ENCODE results near the gene IMP4. TPM values are rescaled to one million over a fixed set of nuclear protein-coding genes. Genes with fewer than 3 reads are reported as not detected.

The IMP4 gene
- total and polyA plus RNA-seq, 2 of the 13 experiments (the other 11 are each of a cell fraction or from before 2014, with no cell fraction given) = 142 to 158 TPM

DNA sequence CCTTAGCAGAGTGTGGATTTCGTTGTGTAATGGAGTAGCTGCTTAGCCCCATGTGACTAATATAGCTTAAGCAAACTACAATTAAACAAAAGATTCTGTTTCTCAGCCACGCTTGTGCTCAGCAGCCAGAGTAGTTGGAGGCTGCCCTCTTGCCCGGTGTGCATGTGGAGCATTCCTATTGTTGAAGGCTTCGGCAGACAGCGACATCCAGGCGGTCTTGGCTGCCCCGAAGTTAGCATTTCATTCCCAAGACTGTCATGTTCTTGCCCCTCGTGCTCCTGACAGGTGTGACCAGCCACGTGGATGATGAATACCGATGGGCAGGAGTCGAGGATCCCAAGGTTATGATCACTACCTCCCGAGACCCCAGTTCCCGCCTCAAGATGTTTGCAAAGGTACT is 2.4 kb downstream of the IMP4 start:
- peaks cover 23% of the 10 kb centered on the region for H3K4me1 ChIP-seq (ENCODE audit: insufficient read depth, low read length)
- no peak overlapping the region for H3K4me2 ChIP-seq (ENCODE audit: low read depth, low read length)
- no peak overlapping the region for H3K4me3 ChIP-seq (replicated peaks in 1 of 3; ENCODE audit: insufficient read depth in 1 of 3, low read depth in 2 of 3, low read length in 3 of 3)
- peaks cover 31 to 45% of the 10 kb centered on the region in 2 experiments for H3K36me3 ChIP-seq (replicated peaks in 1 of 2; ENCODE audit: control insufficient read depth in 1 of 2, insufficient read depth in 2 of 2, low read length in 2 of 2)
- TF ChIP-seq, protein P1, sequence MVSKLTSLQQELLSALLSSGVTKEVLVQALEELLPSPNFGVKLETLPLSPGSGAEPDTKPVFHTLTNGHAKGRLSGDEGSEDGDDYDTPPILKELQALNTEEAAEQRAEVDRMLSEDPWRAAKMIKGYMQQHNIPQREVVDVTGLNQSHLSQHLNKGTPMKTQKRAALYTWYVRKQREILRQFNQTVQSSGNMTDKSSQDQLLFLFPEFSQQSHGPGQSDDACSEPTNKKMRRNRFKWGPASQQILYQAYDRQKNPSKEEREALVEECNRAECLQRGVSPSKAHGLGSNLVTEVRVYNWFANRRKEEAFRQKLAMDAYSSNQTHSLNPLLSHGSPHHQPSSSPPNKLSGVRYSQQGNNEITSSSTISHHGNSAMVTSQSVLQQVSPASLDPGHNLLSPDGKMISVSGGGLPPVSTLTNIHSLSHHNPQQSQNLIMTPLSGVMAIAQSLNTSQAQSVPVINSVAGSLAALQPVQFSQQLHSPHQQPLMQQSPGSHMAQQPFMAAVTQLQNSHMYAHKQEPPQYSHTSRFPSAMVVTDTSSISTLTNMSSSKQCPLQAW (CRISPR knock-in tag; IDR thresholded peaks at IDR 0.05) = no peak
- TF ChIP-seq, protein P2, sequence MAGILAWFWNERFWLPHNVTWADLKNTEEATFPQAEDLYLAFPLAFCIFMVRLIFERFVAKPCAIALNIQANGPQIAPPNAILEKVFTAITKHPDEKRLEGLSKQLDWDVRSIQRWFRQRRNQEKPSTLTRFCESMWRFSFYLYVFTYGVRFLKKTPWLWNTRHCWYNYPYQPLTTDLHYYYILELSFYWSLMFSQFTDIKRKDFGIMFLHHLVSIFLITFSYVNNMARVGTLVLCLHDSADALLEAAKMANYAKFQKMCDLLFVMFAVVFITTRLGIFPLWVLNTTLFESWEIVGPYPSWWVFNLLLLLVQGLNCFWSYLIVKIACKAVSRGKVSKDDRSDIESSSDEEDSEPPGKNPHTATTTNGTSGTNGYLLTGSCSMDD (CRISPR knock-in tag; IDR thresholded peaks at IDR 0.05) = no peak
- TF ChIP-seq KDM6A (CRISPR knock-in tag; IDR thresholded peaks at IDR 0.05; ENCODE audit: low read depth) (no peak), ESRRA (CRISPR knock-in tag; IDR thresholded peaks at IDR 0.05; ENCODE audit: low read depth) (no peak), NFYB (CRISPR knock-in tag; IDR thresholded peaks at IDR 0.05) (no peak)
- TF ChIP-seq, protein P3, sequence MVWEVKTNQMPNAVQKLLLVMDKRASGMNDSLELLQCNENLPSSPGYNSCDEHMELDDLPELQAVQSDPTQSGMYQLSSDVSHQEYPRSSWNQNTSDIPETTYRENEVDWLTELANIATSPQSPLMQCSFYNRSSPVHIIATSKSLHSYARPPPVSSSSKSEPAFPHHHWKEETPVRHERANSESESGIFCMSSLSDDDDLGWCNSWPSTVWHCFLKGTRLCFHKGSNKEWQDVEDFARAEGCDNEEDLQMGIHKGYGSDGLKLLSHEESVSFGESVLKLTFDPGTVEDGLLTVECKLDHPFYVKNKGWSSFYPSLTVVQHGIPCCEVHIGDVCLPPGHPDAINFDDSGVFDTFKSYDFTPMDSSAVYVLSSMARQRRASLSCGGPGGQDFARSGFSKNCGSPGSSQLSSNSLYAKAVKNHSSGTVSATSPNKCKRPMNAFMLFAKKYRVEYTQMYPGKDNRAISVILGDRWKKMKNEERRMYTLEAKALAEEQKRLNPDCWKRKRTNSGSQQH (CRISPR knock-in tag; IDR thresholded peaks at IDR 0.05; ENCODE audit: low read depth) = no peak
- no peak for FAIRE-seq
- in situ Hi-C loops (cut with HindIII; ENCODE audit: extremely low pct_ligation_motif_present, low pct_unique_long_range_greater_than_20kb) = no loop called here
- H3K27ac ChIP-seq (ENCODE audit: extremely low read length, insufficient read depth, low read length) = no peak overlapping the region
- ChIA-PET POLR2A (interaction anchor here (4.6 kb wide), 1 partner anchor 9 kb away, joined by 120 read pairs; the partner anchor contains the start of gene PTPN18), CTCF (ENCODE audit: low intra/inter-chr PET ratio, low total read pairs) (no interaction called here)
- intact Hi-C loops (cut with micrococcal nuclease; ENCODE audit: unreplicated experiment) = no loop called here
- no peaks in the 10 kb centered on the region; the same call in 1 of the 2 replicates for H4K20me1 ChIP-seq (ENCODE audit: insufficient read depth, low read length)
- BruUV-seq (replicated peaks) = no TSS peak
- 98% methylated on average over 13 of the region's 13 CpGs for whole genome bisulfite sequencing (ENCODE audit: low lambda C conversion rate)
- H3K9me3 ChIP-seq (ENCODE audit: low read length) = no peaks in the 10 kb centered on the region
- H2AFZ ChIP-seq (ENCODE audit: low read length) = no peak overlapping the region
- H3K27me3 ChIP-seq (ENCODE audit: control insufficient read depth in 1 of 2, insufficient read depth in 2 of 2, low read length in 2 of 2) = peaks cover 0 to 4% of the 10 kb centered on the region in 2 experiments; a peak in 1 of 5 replicates
- no peak overlapping the region for H3K9ac ChIP-seq (ENCODE audit: insufficient read depth, low read depth, low read length)
- peaks cover 23% of the 10 kb centered on the region for H3K79me2 ChIP-seq (ENCODE audit: insufficient read depth, low read length)
- no peak for DNase-seq (ENCODE audit: low spot score)
- ATAC-seq = no peak
